ENCODE measurements around the gene ZFYVE27.

ZFYVE27 gene

DNA sequence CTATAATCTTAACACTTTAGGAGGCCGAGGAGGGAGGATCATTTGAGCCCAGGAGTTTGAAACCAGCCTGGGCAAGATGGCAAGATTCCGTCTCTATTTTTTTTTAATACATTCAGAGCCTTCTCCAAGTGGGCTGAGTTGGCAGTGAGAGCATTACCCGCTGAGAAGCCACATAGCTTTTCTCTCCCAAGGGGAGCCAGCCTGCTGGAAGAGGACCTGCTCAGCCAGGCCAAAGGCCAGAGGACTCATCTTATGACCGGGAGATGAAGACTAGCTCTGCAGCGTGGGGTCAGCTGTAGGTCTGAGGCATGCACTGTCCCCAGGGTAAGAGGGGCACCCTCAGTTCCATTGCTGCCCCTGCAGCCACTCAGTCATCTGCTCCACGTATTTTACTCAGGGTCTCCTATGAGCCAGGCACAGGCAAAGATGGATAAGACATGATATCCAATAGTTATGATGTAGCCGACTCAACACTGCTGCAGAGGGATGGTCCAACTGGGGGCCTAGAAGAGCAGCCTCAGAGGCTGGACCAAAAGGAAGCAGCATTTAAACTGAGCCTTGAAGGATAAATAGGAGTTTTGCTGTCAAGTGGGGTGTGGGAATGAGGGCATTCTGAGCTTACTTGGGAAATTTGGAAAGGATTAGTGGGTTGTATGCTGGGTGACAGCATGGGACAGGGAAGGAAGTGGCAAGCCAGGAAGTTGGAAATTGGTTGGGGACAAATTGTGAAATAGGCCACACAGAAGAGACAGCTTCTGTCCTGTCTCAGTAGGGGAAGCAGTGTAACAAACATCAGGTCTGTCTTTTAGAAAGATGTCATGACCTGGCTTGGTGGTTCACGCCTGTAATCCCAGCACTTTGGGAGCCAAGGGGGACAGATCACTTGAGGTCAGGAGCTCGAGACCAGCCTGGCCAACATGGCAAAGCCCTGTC is 25.0 kb upstream of the ZFYVE27 start:
- Mint-ChIP-seq H3K4me1 (peaks cover 14% of the 10 kb centered on the region), H3K27me3 (peaks cover 36% of the 10 kb centered on the region), H3K4me3 (peak overlapping the region in 1 of 2 donors; percentile 79), H3K27ac (no peak overlapping the region), H3K9me3 (no peaks in the 10 kb centered on the region)
- no peak for ATAC-seq
- DNase-seq, result no peak

DNA sequence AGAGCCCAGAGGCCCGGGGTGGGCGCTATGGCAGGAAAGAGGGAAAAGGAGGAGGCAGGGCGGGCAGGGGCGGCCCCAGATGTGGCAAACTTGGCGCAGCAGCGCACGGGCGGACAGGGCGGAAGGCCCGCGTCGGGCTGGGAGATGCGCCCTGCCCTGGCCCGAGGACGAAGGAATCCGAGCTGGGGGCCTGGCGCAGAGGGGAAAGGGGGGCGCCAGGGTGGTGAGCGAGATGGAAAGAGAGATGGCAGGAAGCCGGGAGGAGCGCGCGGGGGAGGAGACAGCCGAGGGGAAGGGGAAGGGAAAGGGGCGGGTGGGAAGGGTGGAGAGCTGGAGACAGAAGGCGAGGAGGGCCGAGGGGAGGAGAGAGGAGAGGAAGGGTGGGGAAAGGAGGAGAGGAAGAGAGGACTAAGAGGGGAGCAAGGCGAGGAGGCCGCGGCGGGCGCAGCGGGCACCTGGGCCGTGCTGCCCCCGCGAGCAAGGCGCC is 23.5 kb upstream of the ZFYVE27 start, which contains the start of gene MARVELD1:
MARVELD1 (plus strand) TSS at position 392 of the 487 bp plus-strand sequence. CDS start 147 bp downstream, outside the sequence.
- peak; percentile 8 to 16 for DNase-seq
- H3K27ac Mint-ChIP-seq, result peak within 1 kb of the TSS; percentile 93 to 96
- peak within 1 kb of the TSS; percentile 98 to 99 for H3K4me3 Mint-ChIP-seq
- peaks cover 14% of the 10 kb centered on the region for H3K4me1 Mint-ChIP-seq
- ATAC-seq, result peak; percentile 23
- no peaks in the 10 kb centered on the region for H3K9me3 Mint-ChIP-seq
- peaks cover 33% of the 10 kb centered on the region for H3K27me3 Mint-ChIP-seq

DNA sequence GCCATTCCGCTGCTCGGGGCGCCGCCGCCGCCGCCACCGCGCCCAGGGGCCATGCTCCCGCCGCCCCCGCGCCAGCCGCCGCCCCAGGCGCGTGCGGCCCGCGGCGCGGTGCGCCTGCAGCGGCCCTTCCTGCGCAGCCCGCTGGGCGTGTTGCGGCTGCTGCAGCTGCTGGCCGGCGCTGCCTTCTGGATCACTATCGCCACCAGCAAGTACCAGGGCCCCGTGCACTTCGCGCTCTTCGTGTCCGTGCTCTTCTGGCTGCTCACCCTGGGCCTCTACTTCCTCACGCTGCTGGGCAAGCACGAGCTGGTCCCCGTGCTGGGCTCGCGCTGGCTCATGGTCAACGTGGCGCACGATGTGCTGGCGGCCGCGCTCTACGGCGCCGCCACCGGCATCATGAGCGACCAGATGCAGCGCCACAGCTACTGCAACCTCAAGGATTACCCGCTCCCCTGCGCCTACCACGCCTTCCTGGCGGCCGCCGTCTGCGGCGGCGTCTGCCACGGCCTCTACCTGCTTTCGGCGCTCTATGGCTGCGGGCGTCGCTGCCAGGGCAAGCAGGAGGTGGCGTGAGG is 23.0 kb upstream of the ZFYVE27 start:
- peaks cover 28% of the 10 kb centered on the region for H3K27me3 Mint-ChIP-seq
- H3K9me3 Mint-ChIP-seq, result no peaks in the 10 kb centered on the region
- H3K4me1 Mint-ChIP-seq, result peaks cover 14% of the 10 kb centered on the region
- peak; percentile 83 for ATAC-seq
- peak; percentile 58 to 64 for DNase-seq
- H3K27ac Mint-ChIP-seq, result peak overlapping the region; percentile 93 to 96
- peak overlapping the region; percentile 98 to 99 for H3K4me3 Mint-ChIP-seq

DNA sequence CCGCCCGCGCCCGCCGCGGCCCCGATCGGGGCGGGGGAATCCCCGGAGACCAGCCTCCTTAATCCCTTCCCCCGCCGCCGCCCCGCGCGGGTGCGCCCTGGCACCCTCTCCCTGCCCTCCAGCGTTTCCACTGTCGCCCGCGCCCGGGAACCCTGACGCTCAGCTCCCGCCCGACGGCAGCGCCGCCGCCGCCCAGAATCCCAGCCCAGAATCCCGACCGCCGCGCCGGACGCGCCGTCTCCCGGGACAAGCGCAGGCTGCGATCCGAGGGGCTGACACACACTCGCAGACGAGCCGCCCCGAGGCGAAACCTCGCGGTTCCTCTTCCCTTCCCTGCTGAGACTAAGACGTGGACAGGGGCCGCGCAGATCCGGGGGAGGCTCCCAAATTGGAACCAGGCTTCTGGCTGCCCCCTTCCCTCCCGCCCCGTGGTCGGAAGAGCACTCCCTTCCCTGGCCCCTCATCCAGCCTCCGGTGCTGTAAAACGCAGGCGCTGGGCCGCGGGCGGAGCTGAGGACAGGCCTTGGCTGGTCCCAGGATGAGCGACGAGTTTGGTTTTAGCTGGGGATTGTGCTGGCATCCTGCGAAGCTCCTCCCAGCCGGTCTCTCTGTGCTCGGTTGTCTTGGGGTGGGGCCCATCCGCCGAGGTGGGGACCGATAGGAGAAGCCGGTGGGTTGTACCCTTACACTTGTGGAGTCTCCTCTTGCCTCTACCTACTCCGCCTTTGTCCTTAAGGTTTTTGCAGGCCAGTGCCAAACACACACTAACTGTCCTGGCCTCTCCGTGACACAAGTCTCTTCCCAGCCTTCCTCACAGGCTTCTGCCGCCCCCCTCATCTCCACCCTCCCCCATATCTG is 22.3 kb upstream of the ZFYVE27 start:
- no peaks in the 10 kb centered on the region for H3K9me3 Mint-ChIP-seq

DNA sequence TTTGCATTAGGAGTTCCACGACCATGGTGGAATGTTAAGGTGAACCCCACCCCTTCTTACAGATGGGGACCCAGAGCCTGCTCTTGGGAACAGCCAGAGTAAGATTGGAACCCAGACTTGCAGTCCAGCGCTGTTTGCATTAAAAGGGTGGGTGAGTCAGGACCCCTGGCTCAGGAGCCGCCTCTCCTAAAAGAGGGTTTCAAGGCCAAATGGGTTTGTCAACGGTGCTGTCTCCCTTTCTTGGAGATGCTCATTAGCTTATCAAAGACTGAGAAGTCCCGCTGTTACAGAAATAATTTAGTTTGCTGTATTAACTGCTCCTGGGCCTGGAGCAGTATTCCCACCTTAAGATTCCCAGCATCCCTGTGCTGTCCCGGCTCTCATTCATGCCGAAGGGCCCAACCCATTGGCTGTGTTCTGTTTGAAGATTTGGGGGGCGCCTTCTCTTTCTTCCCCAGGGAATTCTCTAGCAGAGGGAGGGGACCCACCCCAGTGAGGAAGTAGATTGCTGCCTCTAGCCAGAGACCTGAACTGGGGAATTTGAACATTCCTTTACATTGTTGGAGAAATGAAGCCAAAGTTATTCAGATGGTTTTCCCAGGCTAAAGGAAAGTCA is 21.6 kb upstream of the ZFYVE27 start:
- DNase-seq (no peak), ATAC-seq (no peak)
- H3K4me1 Mint-ChIP-seq, result peaks cover 14% of the 10 kb centered on the region
- peaks cover 15% of the 10 kb centered on the region for H3K27me3 Mint-ChIP-seq
- H3K4me3 Mint-ChIP-seq, result peak overlapping the region; percentile 98 to 99
- no peak overlapping the region for H3K27ac Mint-ChIP-seq
- H3K9me3 Mint-ChIP-seq, result no peaks in the 10 kb centered on the region

More for the DNA sequence above, 22.3 kb upstream of the ZFYVE27 start:
- peak overlapping the region; percentile 98 to 99 for H3K4me3 Mint-ChIP-seq
- peaks cover 14% of the 10 kb centered on the region for H3K4me1 Mint-ChIP-seq
- peaks cover 20% of the 10 kb centered on the region for H3K27me3 Mint-ChIP-seq
- peak; percentile 15 to 34 for DNase-seq
- ATAC-seq, result peak; percentile 44
- H3K27ac Mint-ChIP-seq, result peak overlapping the region; percentile 90 to 93

DNA sequence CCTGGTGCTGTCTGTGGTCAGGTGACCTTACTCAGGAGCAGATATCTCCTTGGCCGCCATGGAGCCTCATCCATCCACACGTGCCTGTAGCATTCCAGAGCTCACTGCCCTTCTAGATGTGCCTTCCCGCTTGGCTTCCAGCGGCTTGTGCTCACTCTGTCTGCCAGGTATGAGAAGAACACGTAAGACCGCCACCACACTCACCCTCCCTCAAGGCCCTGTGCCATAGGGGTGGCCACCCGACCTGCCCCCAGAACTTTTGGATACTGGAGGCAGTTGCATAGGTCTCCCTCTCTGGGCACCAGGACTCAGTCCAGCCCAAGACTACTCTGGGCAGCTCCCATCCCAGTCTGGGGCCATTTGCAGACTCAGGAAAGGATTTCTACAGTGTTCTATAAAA is 19.3 kb upstream of the ZFYVE27 start:
- Mint-ChIP-seq H3K4me3 (no peak overlapping the region), H3K4me1 (peaks cover 14% of the 10 kb centered on the region), H3K27ac (no peak overlapping the region), H3K27me3 (peaks cover 7% of the 10 kb centered on the region), H3K9me3 (no peaks in the 10 kb centered on the region)
- ATAC-seq, result no peak
- DNase-seq, result no peak

DNA sequence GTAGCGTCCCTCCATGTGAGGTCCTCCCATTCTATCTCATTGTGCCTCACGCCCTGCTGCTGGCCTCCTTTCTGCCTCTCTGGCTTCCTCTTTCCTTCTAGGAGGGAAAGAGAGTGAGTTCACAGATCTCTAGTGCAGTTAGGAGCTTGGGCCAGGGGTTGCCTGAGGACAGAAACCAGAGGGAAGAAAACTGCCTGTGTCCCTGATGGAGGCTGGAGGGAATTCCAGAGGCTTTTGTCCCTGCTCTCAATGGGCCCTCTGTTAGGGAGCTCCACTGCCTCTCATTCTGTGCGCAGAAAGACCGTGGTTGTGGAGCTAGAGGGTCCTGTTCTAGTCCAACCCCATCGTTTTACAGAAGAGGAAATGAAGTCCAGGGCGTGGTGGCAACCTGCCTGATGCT is 18.8 kb upstream of the ZFYVE27 start:
- no peak for ATAC-seq
- Mint-ChIP-seq H3K9me3 (no peaks in the 10 kb centered on the region), H3K4me3 (no peak overlapping the region), H3K4me1 (peaks cover 8% of the 10 kb centered on the region), H3K27me3 (peaks cover 1% of the 10 kb centered on the region), H3K27ac (no peak overlapping the region)
- no peak for DNase-seq

DNA sequence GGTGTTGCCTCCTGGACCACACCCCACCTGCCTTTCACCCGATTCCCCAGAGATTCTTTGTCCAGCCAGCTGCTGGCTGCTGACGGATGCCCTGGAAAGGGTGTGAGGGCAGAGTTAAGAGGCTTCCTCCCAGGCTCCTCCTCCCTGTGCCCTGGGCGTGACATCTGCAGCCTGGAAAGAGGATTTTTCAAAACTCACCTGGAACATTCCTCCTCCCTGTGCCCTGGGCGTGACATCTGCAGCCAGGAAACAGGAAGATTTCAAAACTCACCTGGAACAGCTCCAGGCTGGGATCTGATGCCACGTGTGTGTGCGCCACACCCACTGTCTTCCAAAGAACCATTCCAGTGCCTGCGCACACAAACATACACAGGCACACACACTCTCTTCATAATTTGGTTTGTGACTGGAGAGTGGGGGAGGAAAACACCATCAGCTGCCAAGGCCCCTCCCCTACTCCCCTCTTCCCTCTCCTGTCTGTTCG is 18.2 kb upstream of the ZFYVE27 start:
- Mint-ChIP-seq H3K9me3 (no peaks in the 10 kb centered on the region), H3K27ac (no peak overlapping the region), H3K4me1 (peaks cover 6% of the 10 kb centered on the region), H3K27me3 (no peaks in the 10 kb centered on the region), H3K4me3 (no peak overlapping the region)
- no peak for ATAC-seq
- no peak for DNase-seq

DNA sequence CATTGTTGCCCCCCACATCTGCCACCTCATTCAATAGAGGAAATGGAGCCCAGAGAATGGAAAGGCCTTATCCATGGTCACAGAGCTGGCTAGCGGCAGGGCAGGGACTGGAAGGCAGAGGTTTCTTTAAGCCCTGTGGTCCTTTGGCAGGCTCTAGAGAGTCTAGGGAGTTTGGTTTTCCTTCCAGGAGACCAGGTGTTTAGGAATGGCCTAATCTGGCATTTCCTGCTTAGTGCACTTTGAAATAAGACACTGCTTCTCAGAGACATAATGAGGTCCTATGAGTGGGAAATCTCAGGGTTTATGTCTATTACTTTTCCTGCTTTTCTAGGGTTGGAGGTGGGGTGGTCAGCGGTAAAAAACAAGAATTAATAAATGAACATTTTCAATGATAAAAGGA is 17.3 kb upstream of the ZFYVE27 start:
- no peak overlapping the region for H3K4me3 Mint-ChIP-seq
- no peak overlapping the region for H3K27ac Mint-ChIP-seq
- ATAC-seq (no peak), DNase-seq (no peak)
- H3K4me1 Mint-ChIP-seq, result no peaks in the 10 kb centered on the region
- no peaks in the 10 kb centered on the region for H3K27me3 Mint-ChIP-seq
- no peaks in the 10 kb centered on the region for H3K9me3 Mint-ChIP-seq

DNA sequence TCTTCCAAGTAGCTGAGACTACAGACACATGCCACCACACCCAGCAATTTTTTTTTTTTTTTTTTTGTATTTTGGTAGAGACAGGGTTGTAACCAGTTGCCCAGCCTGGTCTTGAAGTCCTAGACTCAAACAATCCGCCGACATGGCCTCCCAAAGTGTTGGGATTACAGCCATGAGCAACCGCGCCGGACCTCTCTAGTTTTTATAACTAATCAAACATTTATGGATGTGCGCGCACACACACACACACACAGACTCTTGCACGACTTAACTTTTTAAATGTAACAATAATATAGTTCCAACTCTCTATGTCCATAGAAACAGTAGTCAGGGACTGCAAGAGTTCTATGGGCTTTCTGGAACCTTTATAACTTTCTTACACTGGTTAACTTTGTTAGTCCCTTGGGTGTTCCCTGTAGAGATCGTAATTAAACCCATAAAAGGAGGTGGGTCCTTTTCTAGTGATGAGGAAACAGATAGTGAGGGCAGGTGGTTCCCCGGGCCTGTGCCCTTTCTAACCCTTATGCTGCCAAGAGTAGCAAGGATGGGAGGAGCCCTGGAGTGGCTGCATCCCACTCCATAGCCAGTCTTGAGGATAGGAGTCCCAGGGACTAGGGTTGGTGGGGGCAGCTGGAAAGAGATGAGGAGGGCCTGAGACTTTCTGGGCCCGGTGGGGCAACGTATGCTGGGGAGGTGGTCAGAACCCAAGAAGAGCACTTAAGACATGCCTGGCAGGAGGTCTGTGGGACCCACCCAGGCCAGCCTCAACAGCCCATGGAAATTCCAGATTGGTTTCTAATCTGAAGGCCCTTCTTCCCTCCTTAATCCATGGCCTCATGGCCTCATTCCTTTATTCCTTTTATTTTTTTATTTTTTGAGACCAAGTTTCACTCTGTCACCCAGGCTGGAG is 14.8 kb upstream of the ZFYVE27 start:
- no peak overlapping the region for H3K27ac Mint-ChIP-seq
- no peak overlapping the region for H3K4me3 Mint-ChIP-seq
- DNase-seq (no peak), ATAC-seq (no peak)
- no peaks in the 10 kb centered on the region for H3K9me3 Mint-ChIP-seq
- no peaks in the 10 kb centered on the region for H3K4me1 Mint-ChIP-seq
- no peaks in the 10 kb centered on the region for H3K27me3 Mint-ChIP-seq

DNA sequence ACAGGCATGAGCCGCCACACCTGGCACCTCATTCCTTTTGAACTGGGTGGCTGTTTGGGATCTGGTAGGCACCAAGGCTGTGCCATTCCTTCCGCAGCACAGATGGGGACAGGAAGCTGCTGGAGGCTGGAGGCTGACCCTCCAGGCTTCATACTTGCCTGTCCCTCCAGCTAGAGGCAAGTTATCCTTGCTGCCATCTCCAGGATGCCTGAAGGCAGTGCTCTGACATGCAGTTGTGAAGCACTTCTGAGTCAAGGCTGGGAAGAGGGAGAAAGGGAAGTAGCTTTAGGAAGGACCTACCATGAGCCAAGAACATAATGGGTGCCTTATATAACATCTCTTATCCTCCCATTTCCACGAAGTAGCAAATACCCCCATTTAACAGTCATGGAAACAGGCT is 13.9 kb upstream of the ZFYVE27 start:
- H3K9me3 Mint-ChIP-seq, result no peaks in the 10 kb centered on the region
- no peak overlapping the region for H3K4me3 Mint-ChIP-seq
- no peak overlapping the region for H3K27ac Mint-ChIP-seq
- ATAC-seq (no peak), DNase-seq (no peak)
- H3K4me1 Mint-ChIP-seq, result no peaks in the 10 kb centered on the region
- H3K27me3 Mint-ChIP-seq, result no peaks in the 10 kb centered on the region

DNA sequence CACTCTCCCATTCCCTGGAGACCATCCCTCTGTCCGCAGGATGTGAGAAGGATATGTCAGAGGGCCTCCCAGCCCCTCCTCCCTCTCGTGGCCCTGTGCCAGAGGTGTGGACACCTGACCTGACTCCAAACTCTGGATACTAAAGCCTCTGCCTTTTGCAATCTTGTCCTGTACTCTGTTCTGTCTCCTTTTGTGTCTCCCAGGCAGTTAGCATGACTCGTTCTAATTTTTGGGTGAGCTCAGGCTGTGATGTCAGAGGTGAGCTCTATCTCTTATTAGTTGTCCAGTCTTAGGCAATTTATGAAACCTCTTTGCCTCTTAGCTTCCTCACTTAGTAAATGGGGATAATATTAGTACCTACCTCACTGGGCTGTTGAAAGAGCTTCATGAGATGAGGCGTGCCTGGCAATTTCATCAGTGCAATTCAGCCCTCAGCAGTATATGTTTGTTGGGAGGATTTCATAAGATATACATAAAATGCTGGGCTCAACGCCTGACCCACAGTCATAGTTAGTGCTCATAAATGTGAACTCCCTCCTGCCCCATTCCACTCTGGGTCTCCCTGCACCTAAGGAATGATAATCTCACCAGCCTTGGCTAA is 12.5 kb upstream of the ZFYVE27 start:
- no peaks in the 10 kb centered on the region for H3K9me3 Mint-ChIP-seq
- H3K27me3 Mint-ChIP-seq, result peaks cover 7% of the 10 kb centered on the region
- H3K27ac Mint-ChIP-seq, result no peak overlapping the region
- H3K4me3 Mint-ChIP-seq, result no peak overlapping the region
- DNase-seq (no peak), ATAC-seq (no peak)
- H3K4me1 Mint-ChIP-seq, result no peaks in the 10 kb centered on the region

DNA sequence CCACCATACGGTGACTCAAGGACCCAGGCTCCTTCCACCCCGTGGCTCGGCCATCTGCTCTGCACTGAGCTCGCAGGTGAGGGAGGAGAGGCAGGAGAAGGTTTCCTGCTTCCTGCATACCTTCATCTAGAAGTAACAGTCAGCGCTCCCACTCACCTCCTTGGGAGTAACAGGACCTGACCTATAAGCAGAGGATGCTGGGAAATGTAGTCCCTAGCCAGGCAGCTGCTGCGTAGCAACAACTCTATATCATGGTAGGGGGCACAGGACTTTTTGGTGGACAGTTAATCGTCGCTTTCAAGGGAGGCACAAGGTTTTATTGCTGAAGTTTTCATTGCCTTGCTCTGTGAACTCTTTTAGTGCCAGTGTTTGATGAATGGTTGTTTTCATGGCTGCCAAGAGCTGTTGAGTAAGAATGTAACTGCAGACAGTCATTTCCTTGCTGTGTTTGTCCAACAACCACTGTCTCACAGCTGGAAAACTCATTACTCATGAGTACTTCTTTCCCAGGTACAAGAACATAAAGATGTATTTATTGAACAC is 10.2 kb upstream of the ZFYVE27 start:
- Mint-ChIP-seq H3K27me3 (peaks cover 7% of the 10 kb centered on the region), H3K4me3 (no peak overlapping the region), H3K27ac (no peak overlapping the region), H3K4me1 (no peaks in the 10 kb centered on the region), H3K9me3 (no peaks in the 10 kb centered on the region)
- ATAC-seq (no peak), DNase-seq (no peak)

Data from stimulated activated naive CD8-positive, alpha-beta T cell treated with anti-CD3 and anti-CD28 coated beads, Interleukin-15, amount 100 ng/mL, for 72 hours (primary cell).